Measurements from ENCODE around the gene P4HA1.
A peak's percentile ranks its signal among the peaks of the same experiment; 100 is the strongest.
"Not testable (repeated sequence)": the region's sequence is repeated elsewhere in the genome, so short reads cannot be mapped to it uniquely, and the experiment has no call there.

Gene P4HA1

DNA sequence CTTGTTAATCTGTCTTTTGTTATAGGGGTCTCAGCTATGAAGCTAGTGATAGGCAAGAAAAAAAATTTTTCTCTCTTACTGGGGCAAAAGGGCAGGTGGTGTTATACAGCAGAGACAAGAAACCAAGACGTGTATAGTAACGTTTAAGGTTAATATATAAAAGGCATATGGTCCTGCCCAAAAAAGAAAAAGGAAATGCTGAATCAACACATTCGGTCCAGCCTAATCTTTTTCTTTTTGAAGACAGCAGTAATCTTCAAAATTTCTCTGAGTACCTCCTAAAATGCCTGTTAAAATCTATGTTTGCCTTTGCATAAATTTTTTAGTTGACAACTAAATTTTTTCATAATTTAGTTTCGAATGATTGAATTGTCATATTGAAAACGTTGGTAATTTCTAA lies 54.5 kb downstream of the P4HA1 start:
- no peak for DNase-seq
- Histone ChIP-seq H3K27me3 (replicated peaks) (no peaks in the 10 kb centered on the region), H3K27ac (no peak overlapping the region), H3K36me3 (replicated peaks) (peaks cover 17% of the 10 kb centered on the region), H3K4me3 (ENCODE audit: low read depth, low read length) (no peak overlapping the region)
- in situ Hi-C loops (cut with HindIII; ENCODE audit: low pct_ligation_motif_present, low sequenced_read_pairs) = no loop called here
- TF ChIP-seq, protein P1, sequence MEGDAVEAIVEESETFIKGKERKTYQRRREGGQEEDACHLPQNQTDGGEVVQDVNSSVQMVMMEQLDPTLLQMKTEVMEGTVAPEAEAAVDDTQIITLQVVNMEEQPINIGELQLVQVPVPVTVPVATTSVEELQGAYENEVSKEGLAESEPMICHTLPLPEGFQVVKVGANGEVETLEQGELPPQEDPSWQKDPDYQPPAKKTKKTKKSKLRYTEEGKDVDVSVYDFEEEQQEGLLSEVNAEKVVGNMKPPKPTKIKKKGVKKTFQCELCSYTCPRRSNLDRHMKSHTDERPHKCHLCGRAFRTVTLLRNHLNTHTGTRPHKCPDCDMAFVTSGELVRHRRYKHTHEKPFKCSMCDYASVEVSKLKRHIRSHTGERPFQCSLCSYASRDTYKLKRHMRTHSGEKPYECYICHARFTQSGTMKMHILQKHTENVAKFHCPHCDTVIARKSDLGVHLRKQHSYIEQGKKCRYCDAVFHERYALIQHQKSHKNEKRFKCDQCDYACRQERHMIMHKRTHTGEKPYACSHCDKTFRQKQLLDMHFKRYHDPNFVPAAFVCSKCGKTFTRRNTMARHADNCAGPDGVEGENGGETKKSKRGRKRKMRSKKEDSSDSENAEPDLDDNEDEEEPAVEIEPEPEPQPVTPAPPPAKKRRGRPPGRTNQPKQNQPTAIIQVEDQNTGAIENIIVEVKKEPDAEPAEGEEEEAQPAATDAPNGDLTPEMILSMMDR (IDR thresholded peaks at IDR 0.05; ENCODE audit: low read depth, low read length, missing control alignments) = no peak

DNA sequence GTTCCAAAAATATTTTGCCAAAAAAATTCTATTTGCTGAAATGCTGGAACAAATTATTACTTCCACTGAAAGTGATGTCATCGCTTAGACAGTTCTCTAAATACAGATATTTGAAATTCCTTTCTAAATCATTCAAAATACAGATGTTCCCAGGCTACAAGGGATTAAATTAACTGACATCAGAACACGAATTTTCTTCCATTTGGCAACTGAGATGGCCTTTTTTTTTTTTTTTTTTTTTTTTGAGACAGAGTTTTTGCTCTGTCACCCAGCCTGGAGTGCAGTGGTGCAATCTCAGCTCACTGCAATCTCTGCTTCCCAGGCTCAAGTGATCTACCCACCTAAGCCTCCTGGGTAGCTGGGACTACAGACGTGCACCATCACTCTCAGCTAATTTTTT lies 57.0 kb downstream of the P4HA1 start:
- peak; percentile 48 for DNase-seq
- TF ChIP-seq, protein P1 (IDR thresholded peaks at IDR 0.05; ENCODE audit: low read depth, low read length, missing control alignments) = no peak
- Histone ChIP-seq H3K36me3 (replicated peaks) (peaks cover 21% of the 10 kb centered on the region), H3K4me3 (ENCODE audit: low read depth, low read length) (no peak overlapping the region), H3K27ac (peak overlapping the region; percentile 43), H3K27me3 (replicated peaks) (no peaks in the 10 kb centered on the region)
- in situ Hi-C loops (cut with HindIII; ENCODE audit: low pct_ligation_motif_present, low sequenced_read_pairs) = no loop called here

DNA sequence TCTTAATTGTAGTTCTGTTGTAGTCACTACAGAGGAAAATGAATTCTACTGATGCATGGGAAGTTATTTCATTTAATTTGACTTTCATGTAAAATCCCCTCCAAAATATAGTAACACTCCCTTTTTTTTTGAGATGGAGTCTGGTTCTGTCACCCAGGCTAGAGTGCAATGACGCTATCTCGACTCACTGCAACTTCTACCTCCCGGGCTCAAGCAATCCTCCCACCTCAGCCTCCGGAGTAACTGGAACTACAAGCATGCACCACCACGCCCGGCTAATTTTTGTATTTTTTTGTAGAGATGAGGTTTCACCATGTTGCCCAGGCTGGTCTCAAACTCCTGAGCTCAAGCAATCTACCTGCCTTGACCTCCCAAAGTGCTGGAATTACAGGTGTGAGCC lies 60.4 kb downstream of the P4HA1 start:
- H3K4me3 ChIP-seq (ENCODE audit: low read depth, low read length); DNase-seq; H3K27ac ChIP-seq; in situ Hi-C loops (cut with HindIII; ENCODE audit: low pct_ligation_motif_present, low sequenced_read_pairs); H3K27me3 ChIP-seq (replicated peaks): not testable (repeated sequence)
- H3K36me3 ChIP-seq (replicated peaks) = peaks cover 22% of the 10 kb centered on the region

DNA sequence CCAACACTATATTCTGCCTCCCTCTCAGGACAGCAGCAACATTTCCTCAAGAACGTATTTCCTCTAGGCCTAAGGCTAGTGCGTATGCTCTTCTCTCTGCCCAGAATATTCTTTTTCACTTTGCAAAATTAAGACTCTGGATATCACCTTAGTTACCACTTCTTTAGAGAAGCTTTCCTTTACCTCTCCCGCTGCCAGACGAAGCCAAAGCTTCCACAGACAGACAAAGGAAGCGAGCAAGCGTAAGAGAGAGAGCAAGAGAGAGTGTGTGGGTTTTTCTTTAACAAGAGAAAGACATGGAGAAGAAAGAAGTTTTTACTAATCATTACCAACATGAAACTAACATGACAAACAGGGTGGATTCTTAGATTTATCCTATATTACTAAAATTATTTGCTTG lies 64.1 kb downstream of the P4HA1 start:
- TF ChIP-seq, protein P1 (IDR thresholded peaks at IDR 0.05; ENCODE audit: low read depth, low read length, missing control alignments) = no peak
- H3K27ac ChIP-seq = no peak overlapping the region
- DNase-seq = no peak

DNA sequence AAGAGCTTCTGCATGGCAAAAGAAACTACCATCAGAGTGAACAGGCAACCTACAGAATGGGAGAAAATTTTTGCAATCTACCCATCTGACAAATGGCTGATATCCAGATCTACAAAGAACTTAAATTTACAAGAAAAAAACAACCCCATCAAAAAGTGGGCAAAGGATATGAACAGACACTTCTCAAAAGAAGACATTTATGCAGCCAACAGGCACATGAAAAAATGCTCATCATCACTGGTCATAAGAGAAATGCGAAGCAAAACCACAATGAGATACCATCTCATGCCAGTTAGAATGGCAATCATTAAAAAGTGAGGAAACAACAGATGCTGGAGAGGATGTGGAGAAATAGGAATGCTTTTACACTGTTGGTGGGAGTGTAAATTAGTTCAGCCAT lies 70.0 kb downstream of the P4HA1 start:
- in situ Hi-C loops (cut with HindIII; ENCODE audit: low pct_ligation_motif_present, low sequenced_read_pairs); DNase-seq; H3K4me3 ChIP-seq (ENCODE audit: low read depth, low read length); H3K27me3 ChIP-seq (replicated peaks); H3K27ac ChIP-seq: not testable (repeated sequence)
- H3K36me3 ChIP-seq (replicated peaks) = peaks cover 32% of the 10 kb centered on the region

More for the DNA sequence above, 64.1 kb downstream of the P4HA1 start:
- in situ Hi-C loops (cut with HindIII; ENCODE audit: low pct_ligation_motif_present, low sequenced_read_pairs) = no loop called here
- no peak overlapping the region for H3K4me3 ChIP-seq (ENCODE audit: low read depth, low read length)
- H3K36me3 ChIP-seq (replicated peaks) = peaks cover 39% of the 10 kb centered on the region
- H3K27me3 ChIP-seq (replicated peaks) = no peaks in the 10 kb centered on the region

DNA sequence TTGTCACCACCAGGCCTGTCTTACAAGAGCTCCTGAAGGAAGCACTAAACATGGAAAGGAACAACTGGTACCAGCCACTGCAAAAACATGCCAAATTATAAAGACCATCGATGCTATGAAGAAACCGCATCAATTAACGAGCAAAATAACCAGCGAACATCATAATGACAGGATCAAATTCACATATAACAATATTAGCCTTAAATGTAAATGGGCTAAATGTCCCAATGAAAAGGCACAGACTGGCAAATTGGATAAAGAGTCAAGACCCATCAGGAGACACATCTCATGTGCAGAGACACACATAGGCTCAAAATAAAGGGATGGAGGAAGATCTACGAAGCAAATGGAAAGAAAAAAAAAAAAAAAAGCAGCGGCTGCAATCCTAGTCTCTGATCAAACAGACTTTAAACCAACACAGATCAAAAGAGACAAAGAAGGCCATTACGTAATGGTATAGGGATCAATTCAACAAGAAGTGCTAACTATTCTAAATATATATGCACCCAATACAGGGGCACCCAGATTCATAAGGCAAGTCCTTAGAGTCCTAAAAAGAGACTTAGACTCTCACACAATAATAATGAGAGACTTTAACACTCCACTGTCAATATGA lies 73.1 kb downstream of the P4HA1 start:
- peaks cover 27% of the 10 kb centered on the region for H3K36me3 ChIP-seq (replicated peaks)
- H3K27ac ChIP-seq; in situ Hi-C loops (cut with HindIII; ENCODE audit: low pct_ligation_motif_present, low sequenced_read_pairs); H3K4me3 ChIP-seq (ENCODE audit: low read depth, low read length); DNase-seq; H3K27me3 ChIP-seq (replicated peaks): not testable (repeated sequence)

DNA sequence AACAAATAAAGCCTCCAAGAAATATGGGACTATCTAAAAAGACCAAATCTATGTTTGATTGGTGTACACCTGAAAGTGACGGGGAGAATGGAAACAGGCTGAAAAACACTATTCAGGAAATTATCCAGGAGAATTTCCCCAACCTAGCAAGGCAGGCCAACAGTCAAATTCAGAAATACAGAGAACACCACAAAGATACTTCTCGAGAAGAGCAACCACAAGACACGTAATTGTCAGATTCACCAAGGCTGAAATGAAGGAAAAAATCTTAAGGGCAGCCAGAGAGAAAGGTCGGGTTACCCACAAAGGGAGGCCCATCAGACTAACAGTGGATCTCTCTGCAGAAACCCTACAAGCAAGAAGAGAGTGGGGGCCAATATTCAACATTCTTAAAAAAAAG lies 73.7 kb downstream of the P4HA1 start:
- H3K36me3 ChIP-seq (replicated peaks) = peaks cover 24% of the 10 kb centered on the region
- H3K4me3 ChIP-seq (ENCODE audit: low read depth, low read length); H3K27me3 ChIP-seq (replicated peaks); H3K27ac ChIP-seq; in situ Hi-C loops (cut with HindIII; ENCODE audit: low pct_ligation_motif_present, low sequenced_read_pairs); DNase-seq: not testable (repeated sequence)

DNA sequence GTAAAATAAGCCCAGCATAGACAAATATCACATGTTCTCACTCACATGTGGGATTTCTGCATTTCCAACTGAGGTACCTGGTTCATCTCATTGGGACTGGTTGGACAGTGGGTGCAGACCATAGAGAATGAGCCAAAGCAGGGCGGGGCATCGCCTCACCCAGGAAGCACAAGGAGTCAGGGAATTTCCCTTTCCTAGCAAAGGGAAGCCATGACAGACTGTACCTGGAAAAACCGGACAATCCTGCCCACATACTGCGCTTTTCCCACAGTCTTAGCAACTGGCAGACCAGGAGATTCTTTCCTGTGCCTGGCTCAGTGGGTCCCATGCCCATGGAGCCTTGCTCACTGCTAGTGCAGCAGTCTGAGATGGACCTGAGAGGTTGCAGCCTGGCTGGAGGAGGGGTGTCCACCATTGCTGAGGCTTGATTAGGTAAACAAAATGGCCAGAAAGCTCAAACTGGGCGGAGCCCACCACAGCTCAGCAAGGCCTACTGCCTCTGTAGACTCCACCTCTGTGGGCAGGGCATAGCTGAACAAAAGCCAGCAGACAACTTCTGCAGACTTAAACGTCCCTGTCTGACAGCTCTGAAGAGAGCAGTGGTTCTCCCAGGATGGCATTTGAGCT lies 75.0 kb downstream of the P4HA1 start:
- H3K27ac ChIP-seq; H3K4me3 ChIP-seq (ENCODE audit: low read depth, low read length); H3K27me3 ChIP-seq (replicated peaks); in situ Hi-C loops (cut with HindIII; ENCODE audit: low pct_ligation_motif_present, low sequenced_read_pairs); DNase-seq: not testable (repeated sequence)
- H3K36me3 ChIP-seq (replicated peaks) = peaks cover 26% of the 10 kb centered on the region

Data from brain microvascular endothelial cell (primary cell).